Tibial artery (tissue), 4 donors: ENCODE results near the gene ATP1A1.

Source experiments
- DNase-seq, 2 donors: peaks; one replicate each; pipeline ENCODE4 v3.0.0-alpha.2; 2019
- H3K27ac ChIP-seq, 2 donors: fragments of 200-600 bp; sonication (generic) in 1 of 2; 1 replicate in 1 of 2; 2 replicates in 1 of 2; pipeline ENCODE4 v1.5.1; 2018 to 2019; ENCODE audit warnings: mild to moderate bottlenecking in 1 of 2
- H3K27me3 ChIP-seq, 2 donors: fragments of 200-600 bp; sonication (generic) in 1 of 2; one replicate each; pipeline versions ENCODE4 v1.5.1 to v1.6.0; 2016 to 2019
- H3K36me3 ChIP-seq, 3 donors: fragments of 200-600 bp; sonication (generic) in 2 of 3; one replicate each; pipeline ENCODE4 v1.5.1; 2016 to 2019; ENCODE audit warnings: mild to moderate bottlenecking in 2 of 3
- H3K4me1 ChIP-seq, 4 donors: fragments of 200-600 bp; sonication (generic) in 2 of 4; 1 replicate in 3 of 4; 2 replicates in 1 of 4; pipeline ENCODE4 v1.5.1; 2016 to 2019
- H3K4me3 ChIP-seq, 2 donors: fragments of 200-600 bp; sonication (generic) in 1 of 2; 1 replicate in 1 of 2; 2 replicates in 1 of 2; pipeline ENCODE4 v1.5.1; 2018 to 2019; ENCODE audit warnings: mild to moderate bottlenecking in 2 of 2
- H3K9me3 ChIP-seq, 3 donors: fragments of 200-600 bp; sonication (generic) in 1 of 3; one replicate each; pipeline ENCODE4 v1.5.1; 2016 to 2019
- CTCF ChIP-seq, 2 experiments: fragments of 200-600 bp in 1 of 2; fragments of 450-650 bp in 1 of 2; IDR thresholded peaks; one replicate each; pipeline ENCODE4 v1.5.1; 2017 to 2019; ENCODE audit warnings: antibody characterized with exemption in 2 of 2, mild to moderate bottlenecking in 1 of 2, moderate library complexity in 1 of 2
- intact Hi-C: fragments of 100-400 bp; cut with DNase I; formaldehyde crosslinking; loops from one replicate; pipeline ENCODE4 v1.15.0; 2023; ENCODE audit warnings: low total_unique reads

Gene ATP1A1

DNA sequence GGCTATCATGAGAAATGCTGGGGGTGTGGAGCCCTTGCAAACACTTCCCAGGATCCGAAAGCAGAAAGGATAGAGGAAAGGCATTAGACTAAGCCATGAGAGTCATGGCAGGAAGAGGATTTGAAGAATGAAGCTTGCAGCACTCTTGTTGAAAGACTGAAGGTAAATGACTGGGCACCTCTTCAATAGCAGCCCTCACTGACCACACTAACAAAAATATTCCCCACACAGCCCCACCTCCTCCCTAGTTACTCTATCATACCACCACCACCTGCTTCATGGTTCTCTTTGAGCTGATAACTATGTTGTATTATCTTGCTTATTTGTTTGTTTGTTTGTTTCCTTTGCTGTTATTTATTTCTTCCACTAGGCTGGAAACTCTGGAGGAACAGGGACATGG, 13.2 kb upstream of the ATP1A1 start:
- Histone ChIP-seq H3K36me3 (no peaks in the 10 kb centered on the region), H3K4me3 (no peak overlapping the region), H3K9me3 (no peaks in the 10 kb centered on the region), H3K27me3 (no peaks in the 10 kb centered on the region), H3K27ac (no peak overlapping the region), H3K4me1 (no peaks in the 10 kb centered on the region)
- intact Hi-C loops, result loop anchor here (5.0 to 10.0 kb wide), 2 partner anchors 55 to 127 kb away; no protein-coding TSS in a partner anchor
- DNase-seq, result no peak
- no peak for TF ChIP-seq CTCF (IDR thresholded peaks at IDR 0.05)

DNA sequence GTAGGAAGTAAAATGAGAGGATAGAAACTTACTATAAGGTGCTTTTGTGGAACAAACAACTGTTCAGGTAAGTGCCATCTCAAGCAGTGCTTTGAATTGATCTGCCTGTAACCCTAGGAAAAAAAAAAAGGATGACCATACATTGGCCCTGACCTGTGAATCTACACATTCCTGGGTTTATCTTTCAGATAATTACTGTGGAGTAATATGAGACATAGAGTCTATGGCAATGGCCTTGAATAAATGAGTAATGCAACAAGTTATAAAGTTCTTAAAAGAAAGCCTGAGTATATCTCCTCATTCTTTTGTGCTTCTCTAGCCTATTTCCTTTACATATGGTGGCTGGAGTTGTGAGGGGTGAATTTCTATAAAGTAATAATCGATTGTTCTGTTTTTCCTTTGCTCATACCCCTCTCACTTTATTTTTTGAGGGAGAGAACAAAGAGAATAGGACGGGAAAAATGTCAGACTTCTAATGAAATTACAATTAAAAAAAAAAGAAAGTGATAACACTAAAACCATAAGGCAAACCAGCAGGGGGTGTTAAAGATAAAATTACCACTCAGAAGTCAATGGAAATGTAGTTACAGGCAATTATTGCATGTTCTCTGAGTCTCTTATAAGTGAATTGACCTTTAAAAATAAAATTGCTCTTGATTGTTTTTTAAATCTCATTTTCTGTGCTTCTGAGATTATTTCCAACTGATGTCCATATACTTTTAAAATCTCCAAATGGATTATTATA, 12.4 kb upstream of the ATP1A1 start:
- Histone ChIP-seq H3K27me3 (no peaks in the 10 kb centered on the region), H3K9me3 (no peaks in the 10 kb centered on the region), H3K36me3 (no peaks in the 10 kb centered on the region), H3K4me1 (no peaks in the 10 kb centered on the region), H3K4me3 (no peak overlapping the region), H3K27ac (no peak overlapping the region)
- intact Hi-C loops, result loop anchor here (5.0 to 10.0 kb wide), 2 partner anchors 54 to 127 kb away; no protein-coding TSS in a partner anchor
- peak; percentile 36 to 54 for TF ChIP-seq CTCF (IDR thresholded peaks at IDR 0.05)
- DNase-seq, result no peak

GRCh38 chr1:116361648-116362047, 11.4 kb upstream of the ATP1A1 start:
- H3K27ac ChIP-seq, result no peak overlapping the region
- no peak for DNase-seq
- no peaks in the 10 kb centered on the region for H3K27me3 ChIP-seq
- no peaks in the 10 kb centered on the region for H3K4me1 ChIP-seq
- TF ChIP-seq CTCF (IDR thresholded peaks at IDR 0.05), result no peak
- intact Hi-C loops, result loop anchor here (5.0 to 10.0 kb wide), 2 partner anchors 53 to 126 kb away; no protein-coding TSS in a partner anchor
- H3K36me3 ChIP-seq, result no peaks in the 10 kb centered on the region
- H3K4me3 ChIP-seq, result no peak overlapping the region
- no peaks in the 10 kb centered on the region for H3K9me3 ChIP-seq

GRCh38 chr1:116362050-116362449, 11.0 kb upstream of the ATP1A1 start:
- intact Hi-C loops, result loop anchor here (5.0 to 10.0 kb wide), 2 partner anchors 53 to 125 kb away; no protein-coding TSS in a partner anchor
- Histone ChIP-seq H3K9me3 (no peaks in the 10 kb centered on the region), H3K36me3 (no peaks in the 10 kb centered on the region), H3K4me3 (no peak overlapping the region), H3K4me1 (no peaks in the 10 kb centered on the region), H3K27ac (no peak overlapping the region), H3K27me3 (no peaks in the 10 kb centered on the region)
- DNase-seq, result no peak
- no peak for TF ChIP-seq CTCF (IDR thresholded peaks at IDR 0.05)

DNA sequence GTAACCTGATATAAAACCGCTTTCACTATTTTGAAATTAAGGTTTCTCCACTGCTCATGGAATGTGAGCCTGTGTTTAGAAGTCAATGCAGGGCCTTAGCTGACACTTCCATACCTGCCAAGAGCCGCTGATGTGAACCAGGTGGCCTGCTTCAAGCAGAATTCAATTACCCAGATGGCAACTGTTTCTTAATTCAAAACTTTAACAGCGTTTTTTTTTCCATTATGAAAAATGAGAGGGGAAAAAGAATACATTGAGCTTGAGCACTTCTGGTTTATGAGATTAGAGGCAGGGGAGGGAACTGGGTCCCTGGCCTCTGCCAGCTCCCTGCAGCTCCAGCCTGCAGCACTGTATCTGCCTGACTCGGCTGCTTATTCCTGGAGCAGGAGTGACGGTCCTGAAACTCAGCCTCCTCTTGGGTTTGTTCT, 7.7 kb upstream of the ATP1A1 start:
- intact Hi-C loops, result loop anchor here (10.0 kb wide), 1 partner anchor 49 kb away; no protein-coding TSS in a partner anchor
- Histone ChIP-seq H3K4me3 (no peak overlapping the region), H3K36me3 (no peaks in the 10 kb centered on the region), H3K9me3 (no peaks in the 10 kb centered on the region), H3K4me1 (no peaks in the 10 kb centered on the region), H3K27ac (no peak overlapping the region), H3K27me3 (no peaks in the 10 kb centered on the region)
- no peak for TF ChIP-seq CTCF (IDR thresholded peaks at IDR 0.05)
- no peak for DNase-seq
